HG03064 (cell line): Measurements from ENCODE around the gene PTGIR.
"Not testable (repeated sequence)": the region's sequence is repeated elsewhere in the genome, so short reads cannot be mapped to it uniquely, and the experiment has no call there.

Experiments used
- ATAC-seq: cut with Tn5 transposase; IDR thresholded peaks from one replicate; pipeline ENCODE4 v1.9.1; 2021; ENCODE audit warnings: low read depth; ENCODE audit not compliant: unreplicated experiment

PTGIR gene

DNA sequence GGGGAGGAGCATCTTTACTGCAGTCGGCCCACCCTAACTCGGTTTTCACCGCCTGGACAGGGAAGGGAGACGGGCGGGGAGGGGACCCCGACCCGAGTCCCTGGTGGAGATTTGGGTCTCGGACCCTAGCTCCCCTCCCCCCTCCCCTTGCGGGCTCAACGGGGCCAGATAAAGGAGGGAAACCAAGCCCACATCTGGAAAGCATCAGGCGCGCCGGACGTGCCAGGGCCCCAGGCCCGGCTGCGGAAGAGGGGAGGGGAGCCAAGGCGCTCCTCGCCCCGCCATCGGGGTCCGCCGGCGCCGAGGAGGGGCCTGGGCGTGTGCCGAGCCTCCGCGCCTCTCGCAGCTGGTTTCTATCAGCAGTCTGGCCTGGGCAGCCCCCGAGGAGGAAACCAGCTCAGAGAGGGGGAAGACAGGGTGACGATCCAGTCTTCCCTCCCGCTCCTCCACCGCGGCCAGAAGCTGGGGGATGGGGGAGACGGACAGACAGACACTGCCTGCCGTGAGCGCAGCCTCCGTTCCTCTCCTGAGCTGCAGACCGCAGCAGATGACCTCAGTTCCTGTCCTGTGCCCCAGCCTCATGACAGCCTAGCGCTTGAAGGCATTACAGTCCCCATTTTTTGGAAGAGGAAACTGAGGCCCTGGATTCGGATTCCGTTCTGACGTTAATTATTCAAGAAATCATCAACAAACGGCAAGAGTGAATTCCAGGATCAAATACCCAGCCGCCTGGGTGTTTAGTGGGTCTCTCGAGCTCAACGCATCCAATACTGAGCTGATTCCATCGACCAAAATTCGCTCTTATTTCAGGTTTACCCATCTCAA lies 14.7 kb upstream of the PTGIR start:
- ATAC-seq = no peak

DNA sequence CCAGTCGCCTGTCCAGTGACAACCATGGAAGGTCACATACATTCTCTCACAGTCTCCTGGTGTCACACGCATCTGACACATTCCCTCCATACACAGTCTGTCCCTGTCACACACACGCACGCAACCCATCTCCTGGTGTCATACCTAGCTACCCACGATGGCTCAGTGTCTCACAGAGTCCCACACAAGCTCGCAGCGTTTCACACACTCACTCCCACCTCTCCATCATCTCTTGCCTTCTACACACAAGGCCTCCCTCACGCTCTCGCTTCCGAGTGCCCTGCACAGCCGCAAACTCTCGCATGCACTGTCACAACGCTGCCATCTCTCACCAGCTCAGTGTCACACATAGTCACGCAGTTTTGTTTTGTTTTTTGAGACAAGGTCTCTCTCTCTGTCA lies 12.3 kb upstream of the PTGIR start:
- ATAC-seq = no peak

DNA sequence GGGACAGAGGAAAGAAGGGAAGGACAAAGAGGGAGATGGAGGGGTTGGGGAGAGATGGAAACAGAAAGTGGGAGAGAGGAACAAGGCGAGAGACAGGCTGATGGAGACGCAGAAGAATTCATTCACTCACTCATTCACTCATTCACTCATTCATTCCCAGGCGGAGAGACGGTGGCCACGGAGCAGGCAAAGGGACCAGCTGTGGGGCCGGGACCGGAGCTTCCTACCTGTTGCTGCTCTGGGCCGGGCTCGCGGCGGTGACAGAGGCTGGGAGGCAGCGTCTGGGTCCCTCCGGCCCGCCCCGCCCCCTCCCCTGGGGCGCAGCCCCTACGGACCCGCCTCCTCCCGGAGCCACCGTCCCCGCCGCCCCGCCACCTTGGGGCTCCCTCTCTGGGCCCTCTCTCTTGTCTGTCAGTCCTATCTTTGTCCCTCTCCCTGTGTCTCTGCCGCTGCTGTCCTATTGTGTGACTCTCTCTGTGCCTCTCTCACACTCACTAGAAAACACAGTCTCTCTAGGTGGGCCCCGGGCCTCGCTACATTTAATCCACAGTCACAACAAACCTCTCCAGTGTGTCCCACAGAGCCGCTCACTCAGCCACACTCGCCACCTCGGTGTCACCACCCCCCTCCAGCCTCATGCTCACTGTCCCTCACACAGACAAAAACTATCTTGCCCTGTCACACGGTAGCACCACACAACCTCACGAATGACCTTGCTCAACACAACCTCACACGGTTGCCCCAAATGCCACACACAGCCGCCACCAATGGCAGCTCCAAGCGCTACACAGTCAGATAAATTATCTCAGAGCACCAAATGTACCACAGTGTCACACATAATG lies 11.3 kb upstream of the PTGIR start, which contains the start of gene GNG8:
Gene GNG8, minus strand, starts transcription at position 283 of the 842 bp plus-strand sequence. CDS start 1,520 bp downstream, outside the sequence.
- ATAC-seq = no peak

DNA sequence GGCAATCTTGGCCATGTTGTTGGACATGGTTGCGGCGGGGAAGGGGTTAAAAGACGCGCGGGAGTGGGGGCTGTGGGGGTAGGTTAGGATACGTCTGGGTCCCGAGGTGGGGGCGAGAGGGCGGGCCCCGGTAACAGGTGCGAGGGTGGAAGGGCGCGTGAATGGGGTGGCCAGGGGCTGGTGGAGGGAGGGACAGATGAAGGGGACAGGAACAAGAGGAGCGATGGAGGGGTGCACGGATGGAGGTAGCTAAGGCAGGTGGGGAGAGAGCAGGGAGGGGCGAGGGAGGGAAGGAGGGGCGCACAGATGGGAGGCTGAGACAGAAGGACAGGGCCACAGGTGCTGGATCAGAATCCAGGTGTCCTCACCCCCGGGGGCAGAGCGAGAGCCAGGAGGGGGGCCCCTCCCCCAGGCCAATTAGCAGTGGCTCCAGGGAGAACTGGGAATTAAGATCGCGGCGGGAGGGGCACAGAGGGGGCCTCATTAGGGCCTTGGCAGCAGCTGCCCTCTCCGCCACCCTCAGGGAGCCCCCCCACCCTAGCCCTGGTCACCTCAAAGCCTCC lies 9.8 kb upstream of the PTGIR start:
- no peak for ATAC-seq

DNA sequence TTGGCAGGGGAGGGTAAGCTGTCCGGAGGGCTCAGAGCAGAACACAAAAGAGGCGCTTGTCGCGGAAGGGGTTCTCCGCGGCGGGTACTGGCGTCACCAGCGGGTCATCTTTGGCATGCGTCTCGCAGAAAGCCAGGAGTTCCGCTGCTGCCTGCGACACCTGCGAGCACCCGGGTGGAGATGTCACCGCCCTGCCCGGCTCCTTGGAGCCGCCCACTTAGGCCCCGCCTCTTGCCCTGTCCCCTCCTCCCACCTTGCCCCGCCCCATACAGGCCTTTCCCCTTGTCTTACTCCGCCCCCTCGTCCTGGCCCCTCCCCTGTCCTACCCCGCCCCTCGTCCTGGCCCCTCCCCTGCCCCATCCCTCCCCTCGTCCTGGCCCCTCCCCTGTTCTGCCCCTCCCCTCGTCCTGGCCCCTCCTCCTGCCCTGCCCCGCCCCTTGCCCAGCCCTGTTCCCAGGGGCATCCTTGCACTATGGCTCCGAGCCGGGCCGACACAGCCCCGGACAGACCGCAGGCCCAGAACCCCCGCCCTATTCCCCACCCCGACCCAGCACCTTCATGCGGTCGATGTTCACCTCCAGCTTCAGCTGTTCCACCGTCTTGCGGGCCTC lies 9.3 kb upstream of the PTGIR start:
- no peak for ATAC-seq

DNA sequence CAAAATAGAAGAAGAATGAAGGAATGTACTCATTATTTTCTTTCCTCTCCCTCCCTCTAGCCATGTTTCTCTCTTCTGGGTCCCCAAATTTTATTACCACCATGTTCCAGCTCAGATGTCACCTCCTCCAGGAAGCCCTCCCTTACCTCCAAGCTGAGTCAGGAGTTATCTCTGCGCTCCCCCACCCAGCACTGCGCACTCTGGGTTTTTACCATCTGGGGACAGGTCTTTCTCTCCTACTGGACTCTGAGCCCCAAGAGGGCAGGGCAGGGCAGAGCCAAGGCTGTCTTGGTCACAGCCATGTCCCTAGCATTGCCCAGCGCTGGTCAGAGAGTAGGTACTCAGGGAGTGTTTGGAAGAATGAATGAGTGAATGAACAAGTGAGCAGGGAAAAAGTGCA lies 8.2 kb upstream of the PTGIR start:
- no peak for ATAC-seq

DNA sequence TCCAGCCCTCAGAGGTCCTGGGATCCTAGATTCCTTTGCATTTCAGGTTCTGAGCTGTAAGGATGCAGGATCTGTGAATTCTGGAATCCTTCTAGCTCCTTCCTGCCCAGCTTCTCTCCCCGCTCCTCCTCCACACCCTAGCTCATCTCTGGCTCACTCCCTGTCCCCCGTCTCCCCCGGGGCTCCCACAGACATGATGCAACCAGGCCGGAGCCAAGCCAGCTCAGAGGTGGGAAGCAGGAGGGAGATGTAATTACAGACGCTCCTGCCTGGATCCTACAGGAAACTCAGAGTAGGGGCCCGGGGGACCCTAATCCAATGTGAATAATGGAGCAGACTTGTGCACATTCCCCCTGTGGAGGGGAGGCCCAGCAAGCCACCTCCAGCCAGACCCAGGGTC lies 6.6 kb upstream of the PTGIR start:
- no peak for ATAC-seq

DNA sequence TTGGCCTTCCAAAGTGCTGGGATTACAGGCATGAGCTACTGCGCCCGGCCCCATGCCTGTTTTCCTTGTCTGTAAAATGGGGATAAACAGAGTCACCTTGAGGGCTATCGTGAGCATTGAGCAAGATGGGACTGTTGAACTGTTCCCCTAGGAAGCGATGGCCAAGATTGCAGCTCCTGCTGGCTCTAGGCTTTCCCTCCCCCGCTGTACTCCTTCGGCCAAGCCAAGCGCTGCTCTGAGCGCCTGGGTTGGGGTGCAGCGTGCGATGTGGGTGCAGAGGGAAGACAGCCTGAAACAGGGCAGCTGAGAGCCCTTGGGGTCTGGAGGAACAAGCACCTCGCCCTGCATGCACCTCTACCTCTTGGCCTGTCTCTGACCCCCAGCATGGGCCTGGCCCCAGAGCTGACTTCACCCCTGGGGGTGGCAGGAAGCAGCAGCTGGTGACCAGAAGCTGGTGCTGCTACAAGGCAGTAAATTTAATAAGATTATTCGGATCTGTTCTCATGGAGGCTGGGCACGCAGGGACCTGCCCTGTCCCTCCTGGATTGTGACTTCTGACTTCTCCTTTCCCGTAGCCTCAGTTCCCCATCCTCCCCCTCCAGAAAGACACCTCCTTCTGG lies 5.8 kb upstream of the PTGIR start:
- no peak for ATAC-seq

DNA sequence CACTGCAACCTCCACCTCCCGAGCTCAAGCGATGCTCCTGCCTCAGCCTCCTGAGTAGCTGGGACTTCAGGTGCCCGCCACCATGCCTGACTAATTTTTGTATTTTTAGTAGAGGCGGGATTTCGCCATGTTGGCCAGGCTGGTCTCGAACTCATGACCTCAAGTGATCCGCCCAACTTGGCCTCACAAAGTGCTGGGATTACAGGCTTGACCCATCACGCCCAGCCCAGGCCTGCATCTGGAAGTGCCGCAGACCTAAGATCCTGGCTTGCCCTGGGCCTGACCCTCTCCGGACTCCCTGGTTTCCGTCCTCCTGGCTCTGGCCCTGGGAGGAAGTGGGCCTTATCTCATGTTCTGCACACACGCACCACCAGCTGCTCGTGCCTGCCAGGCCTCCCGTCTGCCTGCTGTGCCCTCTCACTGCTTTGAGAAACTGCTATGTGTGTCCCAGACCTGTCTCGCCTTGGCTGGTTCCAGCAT lies 4.7 kb upstream of the PTGIR start:
- no peak for ATAC-seq

DNA sequence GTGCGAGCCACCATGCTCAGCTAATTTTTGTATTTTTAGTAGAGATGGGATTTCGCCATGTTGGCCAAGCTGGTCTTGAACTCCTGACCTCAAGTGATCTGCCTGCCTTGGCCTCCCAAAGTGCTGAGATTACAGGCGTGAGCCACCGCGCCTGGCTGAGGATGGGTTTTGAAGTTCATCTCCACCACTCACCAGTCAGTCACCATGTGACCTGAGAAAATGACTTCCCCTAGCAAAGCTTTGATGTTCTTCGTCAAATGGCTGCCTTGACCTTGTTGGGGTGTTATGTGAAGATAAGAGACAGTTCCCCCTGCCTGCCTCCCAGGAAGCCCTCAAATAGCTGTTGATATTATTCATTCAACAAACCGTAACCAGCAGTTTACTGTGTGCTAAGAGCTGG lies 4.1 kb upstream of the PTGIR start:
- not testable (repeated sequence) for ATAC-seq

DNA sequence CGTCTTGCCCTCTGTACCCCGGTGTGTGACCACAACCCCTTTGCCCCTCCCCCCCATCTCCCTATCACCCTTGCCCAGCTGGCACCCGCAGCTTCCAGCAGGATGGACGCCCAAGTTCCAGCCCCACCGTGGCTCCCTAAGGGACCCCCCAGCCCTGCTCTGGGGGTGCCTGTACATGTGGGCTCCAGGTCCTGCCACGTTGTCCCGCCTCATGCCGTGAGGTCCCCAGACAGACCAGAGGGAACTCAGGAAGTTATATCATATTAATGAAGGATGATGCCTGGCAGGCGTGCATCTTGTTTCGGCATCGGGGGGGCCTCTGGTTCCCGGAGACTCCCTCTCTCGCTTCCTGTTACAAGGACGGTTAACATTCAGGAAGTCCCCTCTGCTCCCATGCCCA lies 1.6 kb upstream of the PTGIR start:
- ATAC-seq = no peak

DNA sequence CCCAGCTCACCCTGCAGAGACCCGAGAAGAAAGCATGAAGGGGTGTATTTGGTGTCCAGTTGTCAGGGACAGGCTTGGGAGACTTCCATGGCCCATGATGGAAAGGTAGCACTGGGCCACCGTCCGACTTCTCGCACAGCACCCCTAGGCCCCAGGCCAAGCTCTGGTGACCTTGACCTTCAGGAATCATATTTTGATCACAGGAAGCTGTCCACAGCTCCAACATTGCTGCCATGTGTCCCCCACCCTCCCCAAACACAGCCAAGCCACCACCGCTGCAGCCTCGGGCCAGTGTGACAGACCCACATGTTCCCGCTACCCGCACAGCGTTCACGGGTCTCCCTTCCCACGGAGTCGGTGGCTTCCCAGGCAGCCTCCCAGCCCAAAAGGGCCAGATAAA lies 842 bp upstream of the PTGIR start:
- no peak for ATAC-seq

DNA sequence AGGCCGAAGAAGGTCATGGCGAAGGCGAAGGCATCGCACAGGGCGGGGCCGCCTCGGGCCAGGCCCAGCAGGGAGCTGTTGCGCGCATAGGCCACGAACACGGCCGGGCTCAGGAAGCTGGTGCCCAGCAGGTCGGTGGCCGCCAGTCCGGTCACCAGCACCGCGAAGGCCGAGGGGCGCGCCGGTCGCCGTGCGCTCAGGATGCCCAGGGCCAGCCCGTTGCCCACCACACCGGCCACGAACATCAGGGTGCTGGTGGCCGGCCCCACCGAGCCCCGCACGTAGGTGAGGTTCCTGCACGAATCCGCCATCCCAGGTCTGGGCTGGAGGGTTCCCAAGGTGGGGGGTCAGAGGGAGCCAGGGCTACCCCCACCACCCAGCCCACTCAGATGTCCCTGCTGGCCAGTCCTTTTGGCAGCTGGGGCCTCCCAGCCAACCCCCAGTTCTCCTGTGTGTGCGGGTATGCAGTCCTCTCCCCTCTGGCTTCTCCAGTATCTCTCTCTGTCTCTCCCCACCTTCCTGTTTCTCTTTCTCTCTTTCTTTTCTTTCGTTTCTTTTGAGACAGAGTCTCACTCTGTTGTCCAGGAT lies 880 bp downstream of the PTGIR start:
- no peak for ATAC-seq

DNA sequence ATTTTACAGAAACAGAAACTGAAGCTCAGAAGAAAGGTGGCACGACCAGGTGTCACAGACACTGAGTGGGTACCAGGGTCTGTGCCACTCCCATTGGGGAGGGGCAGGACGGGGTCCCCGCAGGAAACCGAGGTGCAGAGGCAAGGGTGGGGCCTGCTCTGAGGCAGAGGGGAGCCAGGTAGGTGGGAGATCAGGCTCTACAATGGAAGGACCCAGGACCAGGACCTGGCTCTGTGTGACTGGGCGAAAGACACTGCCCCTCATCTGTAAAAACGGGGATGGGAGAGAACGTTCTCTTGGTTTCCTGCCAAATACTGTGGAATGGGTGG lies 2.8 kb downstream of the PTGIR start:
- no peak for ATAC-seq

DNA sequence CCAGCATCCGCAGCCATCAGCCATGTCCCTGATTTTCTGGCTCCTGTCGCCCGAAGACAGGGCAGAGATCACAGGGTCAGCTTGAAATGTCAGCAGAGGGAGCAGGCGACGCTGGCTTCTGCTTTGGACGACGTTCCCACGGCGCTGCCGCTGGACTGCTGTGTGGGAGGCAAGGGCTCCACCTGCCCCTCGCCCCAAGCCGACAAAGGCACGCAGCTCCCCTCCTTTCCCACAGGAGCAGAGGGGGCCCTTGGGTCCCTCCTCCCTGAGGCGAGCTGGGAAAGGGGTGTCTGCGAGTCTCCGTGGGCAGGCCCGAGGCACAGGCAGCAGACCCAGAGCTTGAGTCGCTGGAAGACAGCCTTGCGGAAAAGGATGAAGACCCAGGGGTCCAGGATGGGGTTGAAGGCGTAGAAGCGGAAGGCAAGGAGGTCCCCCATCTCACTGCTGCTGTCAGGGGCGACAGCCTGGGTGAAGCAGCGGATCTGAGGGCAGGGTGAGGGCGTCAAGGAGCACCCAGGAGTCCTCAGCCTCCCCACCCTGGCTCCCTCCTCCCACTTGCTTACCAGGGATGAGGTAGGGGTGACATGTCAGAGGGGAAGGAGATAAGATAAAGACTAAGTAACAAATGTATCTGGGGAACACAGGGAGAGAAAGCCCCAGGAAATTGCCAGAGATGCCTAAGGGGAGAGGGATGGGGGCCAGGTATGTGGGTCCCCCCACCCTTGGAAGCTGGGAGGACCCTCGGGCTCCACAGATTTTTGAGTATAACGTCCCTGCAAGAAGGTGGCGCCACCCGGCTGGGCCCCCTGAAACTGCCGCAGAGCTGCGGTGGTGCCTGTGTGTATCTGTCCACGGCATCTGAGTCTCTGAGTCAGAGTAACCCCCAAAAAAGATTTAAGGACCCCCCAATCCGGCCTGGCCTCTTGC lies 3.4 kb downstream of the PTGIR start:
- ATAC-seq = no peak

DNA sequence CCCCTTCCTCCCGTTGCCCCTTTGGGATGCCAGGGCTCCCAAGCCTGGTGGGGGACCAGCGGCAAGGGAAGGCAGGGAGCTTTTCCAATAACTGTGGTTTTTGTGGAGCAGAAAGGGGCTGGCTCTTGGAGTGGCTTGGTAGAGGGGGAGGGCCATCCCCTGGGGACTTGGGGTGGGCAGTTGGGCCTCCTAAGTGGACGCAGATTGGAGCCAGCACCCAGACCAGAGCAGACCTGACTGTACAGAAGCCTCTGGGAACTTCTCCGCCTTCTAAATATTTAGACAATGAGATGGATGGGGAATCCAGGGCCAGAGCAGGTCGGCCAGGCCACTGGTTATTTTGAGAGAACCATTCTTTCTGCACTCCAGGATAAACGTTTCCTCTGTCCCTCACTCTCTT lies 4.2 kb downstream of the PTGIR start:
- no peak for ATAC-seq

DNA sequence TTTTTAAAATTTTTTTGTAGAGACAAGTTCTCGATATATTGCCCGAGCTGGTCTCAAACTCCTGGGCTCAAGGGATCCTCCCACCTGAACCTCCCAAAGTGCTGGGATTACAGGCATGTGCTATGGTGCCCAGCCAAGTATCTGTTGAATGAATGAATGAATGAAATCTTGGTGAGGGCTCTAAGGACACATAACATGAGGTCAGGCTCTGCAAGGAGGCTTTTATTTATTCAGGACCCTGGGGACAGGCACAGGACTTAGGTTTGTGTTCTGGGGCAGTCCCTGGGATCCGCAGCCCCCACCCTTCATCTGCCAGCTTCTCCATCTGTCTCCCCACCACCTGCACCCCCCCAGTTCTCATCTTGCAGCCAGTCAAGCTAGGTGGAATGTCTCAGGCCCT lies 4.6 kb downstream of the PTGIR start:
- ATAC-seq = no peak

DNA sequence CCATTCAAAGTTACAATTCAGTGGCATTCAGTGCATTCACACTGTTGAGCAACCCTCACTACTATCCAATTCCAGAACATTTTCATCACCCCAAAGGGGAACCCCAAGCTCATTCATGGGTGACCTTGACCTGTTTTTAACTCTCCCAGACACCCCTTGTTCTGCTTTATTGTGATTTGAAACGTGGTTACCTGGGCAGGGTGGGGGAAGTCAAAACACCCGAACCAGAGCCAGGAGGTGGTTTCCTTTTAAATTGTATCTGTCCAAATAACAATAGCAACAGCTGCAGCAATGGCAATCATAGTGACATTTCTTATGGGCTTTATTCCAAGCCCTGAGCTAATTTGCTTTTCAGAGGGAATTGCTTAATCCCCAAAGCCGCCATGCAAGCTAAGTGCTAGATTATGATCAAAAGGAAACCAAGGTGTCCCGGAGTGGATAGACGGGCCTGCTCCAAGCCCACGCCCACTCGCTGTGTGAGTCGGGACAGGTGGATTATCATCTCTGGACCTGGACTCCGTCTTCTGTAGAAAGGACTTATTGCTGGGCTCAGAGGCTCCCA lies 6.1 kb downstream of the PTGIR start:
- no peak for ATAC-seq

DNA sequence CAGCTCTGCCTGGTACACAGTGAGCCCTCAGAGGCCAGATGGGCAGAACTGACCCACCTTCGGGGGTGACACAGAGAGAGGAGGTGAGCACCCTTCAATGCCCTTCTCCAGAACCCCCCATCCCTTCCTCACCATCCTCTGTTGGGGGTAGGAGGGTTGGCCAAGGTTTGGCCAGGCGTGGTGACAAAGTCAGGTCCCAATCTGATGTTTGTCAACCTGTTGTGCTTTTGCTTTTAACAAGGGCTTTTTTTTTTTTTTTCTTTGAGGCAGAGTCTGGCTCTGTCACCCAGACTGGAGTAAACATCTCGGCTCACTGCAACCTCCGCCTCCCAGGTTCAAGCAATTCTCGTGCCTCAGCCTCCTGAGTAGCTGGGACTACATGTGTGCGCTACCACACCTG lies 7.3 kb downstream of the PTGIR start:
- ATAC-seq = no peak
